ENCODE data around the gene SAMD8.
A peak's percentile ranks its signal among the peaks of the same experiment; 100 is the strongest.

The SAMD8 gene

GRCh38 chr10:75111365-75111906 lies at the start of gene SAMD8:
TSS of gene SAMD8 (plus strand) at chr10:75111656. CDS start at chr10:75150529, 38,873 bp downstream.
- peak; percentile 99 for DNase-seq

GRCh38 chr10:75061709-75062505 lies 49.5 kb upstream of the SAMD8 start:
- peak; percentile 89 for DNase-seq

DNA sequence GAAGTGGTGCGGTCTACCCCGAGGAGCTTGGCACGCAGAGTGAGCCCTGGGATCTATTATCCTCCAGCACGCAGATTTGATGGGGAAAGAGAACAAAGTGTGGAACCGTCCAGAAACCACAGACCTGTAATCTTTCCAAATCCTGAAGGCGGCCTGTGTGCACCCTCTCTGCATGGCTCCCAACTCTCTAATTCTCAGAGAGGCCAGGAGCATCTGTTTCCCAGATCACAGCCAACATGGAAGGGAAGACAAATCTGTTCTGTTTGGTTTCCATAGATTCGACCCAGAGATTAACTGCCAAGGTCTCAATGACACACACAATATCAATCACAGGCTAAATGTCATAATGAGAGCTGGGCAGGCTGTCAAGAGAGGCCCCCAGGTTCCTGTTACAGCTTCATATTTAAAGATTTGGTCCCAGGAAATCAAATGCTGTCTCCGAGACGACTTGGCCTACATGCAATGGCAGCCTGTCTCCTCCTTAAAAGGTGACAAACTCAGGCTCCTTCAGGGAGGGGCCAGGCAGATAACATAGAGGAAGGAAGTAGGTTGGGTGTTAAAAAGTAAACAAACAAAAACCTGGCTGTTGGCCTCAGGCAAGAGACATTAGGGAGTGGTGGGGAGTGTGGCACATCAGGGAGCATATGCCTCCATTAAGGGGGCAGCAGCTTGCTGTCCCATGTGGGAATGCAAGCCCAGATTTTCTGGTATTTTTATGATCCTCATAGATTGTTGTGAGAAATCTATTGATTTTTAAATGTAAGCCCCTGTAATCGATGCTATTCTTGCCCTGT lies 48.8 kb upstream of the SAMD8 start:
- DNase-seq: no peak

GRCh38 chr10:75063461-75064230 lies 47.8 kb upstream of the SAMD8 start:
- DNase-seq: no peak

DNA sequence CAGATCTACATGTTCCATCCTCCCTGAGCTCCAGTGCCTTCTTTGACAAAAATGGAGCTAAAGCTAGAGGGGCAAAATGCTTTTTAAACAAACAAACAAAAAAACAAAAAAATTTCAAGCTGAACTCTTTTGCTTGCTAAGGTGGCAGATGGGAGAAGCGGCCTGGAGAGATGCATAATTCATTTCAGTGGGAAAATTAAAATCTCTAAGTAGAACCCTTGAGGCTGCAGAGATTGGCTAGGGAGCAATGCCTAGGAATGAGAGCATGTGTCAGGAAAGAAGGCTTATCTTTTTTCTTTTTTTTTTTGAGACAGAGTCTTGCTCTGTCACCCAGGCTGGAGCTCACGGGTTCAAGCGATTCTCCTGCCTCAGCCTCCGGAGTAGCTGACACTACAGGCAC lies 46.4 kb upstream of the SAMD8 start:
- DNase-seq: no peak

DNA sequence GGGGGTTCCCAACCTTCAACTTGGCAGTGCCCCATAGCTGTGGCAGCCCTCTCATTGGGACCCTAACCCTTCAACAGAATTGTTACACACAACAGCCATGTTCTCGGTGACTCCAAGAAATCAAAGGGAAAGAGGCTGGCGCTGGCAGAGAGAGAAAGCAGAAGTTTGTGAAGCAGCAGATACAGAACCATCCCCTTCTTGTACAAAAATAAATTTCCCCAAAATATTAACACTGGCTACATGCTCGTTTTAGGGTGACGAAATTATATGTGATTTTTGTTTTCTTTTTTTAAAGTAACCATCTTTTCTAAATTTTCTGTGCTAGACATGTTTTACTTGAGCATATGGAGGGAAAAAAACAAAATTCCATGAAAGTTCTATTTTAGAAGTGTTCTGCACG lies 45.2 kb upstream of the SAMD8 start:
- DNase-seq: peak; percentile 52

- DNase-seq: no peak
These were observed 44.2 kb upstream of the SAMD8 start for GRCh38 chr10:75067272-75067671.

DNA sequence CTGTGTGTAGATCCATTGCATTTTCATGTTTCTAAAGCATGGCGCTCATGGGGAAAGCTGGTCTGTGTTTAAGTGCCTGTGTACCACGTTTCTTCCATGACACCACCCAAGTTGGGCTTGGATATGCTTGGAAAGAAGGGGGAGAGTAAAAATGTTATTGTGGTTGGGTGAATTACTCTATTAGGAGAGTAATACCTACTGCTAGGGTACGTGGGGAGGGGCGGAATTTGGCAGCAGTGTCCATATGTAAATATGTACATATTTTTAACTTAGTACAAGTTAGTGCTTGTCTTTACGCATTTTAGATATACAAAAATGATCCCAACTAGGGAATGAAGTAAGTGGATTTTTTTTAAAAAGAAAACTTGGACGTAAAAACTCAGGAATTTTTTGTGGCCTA lies 42.9 kb upstream of the SAMD8 start:
- no peak for DNase-seq

- DNase-seq: peak; percentile 96
These were observed 41.0 kb upstream of the SAMD8 start for GRCh38 chr10:75070476-75070875.

- DNase-seq: no peak
These were observed 40.5 kb upstream of the SAMD8 start for GRCh38 chr10:75070961-75071428.

DNA sequence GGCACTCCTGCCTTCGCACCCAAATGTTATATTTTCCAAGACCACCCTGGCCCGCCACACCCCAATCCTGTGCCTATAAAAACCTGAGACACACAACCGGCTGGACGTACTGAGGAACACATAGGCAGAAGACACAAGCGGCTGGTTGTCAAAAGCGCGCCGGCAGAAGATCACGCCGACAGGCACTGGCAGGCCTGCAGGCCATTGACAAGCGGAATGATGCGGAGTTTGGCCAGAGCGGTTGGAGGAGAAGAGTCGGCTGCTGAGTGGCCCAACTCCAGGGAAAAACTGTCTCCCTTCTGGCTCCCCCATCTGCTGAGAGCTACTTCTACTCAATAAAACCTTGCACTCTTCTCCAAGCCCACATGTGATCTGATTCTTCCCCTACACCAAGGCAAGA lies 39.7 kb upstream of the SAMD8 start:
- no peak for DNase-seq

- no peak for DNase-seq
These were observed 38.7 kb upstream of the SAMD8 start for GRCh38 chr10:75072727-75073126.

- DNase-seq: no peak
These were observed 38.0 kb upstream of the SAMD8 start for GRCh38 chr10:75073442-75073841.

DNA sequence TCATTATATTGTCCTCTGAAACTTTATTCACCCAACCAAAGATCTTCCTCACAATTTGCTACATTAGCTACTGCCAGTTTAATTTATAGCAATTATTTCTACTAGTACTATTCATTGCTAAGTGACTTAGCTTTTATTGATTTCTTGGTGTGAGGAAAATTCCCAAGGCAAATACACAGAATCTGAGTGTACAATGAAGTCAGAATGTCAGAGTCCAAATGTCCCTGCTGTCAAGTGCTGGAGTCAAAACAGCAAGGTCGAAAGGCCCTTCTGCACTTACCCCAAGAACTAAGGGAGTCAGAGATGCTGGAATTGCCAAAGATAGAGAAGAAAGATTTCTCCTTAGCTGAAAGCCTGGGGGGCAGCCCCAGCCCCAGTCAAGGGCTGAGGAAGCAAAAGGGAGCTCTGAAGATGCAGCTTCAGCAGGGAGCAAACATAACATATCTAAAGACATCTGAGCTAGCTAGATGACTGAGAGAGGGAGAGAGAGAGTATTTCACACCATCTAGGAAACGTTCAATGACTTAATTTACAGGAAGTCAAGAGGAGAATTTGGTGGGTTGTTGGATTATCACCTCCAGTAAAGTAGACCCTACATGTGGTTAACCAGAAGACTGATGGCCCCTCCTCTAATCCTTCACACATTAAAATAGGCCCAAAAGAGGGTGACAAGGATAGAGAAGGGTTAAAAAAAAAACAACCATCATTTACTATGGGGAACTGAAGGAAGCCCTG lies 36.6 kb upstream of the SAMD8 start:
- no peak for DNase-seq

DNA sequence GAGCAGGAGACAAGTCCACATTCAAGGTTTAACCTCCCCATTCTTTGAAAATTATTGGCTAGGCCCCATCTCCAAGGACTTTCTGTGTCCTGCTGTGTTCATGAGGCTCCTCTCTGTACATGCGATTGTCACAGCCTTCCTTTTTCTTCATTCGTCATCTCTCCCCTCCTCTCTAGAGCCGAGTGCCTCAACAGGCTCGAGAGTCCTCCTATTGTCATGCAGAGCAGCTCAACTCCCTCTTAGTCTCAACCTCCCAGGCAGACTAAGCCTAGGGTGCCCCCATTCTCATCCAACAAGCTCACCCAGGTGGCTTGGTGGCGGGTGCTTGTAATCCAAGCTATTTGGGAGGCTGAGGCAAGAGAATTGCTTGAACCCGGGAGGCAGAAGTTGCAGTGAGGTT lies 35.1 kb upstream of the SAMD8 start:
- no peak for DNase-seq

DNA sequence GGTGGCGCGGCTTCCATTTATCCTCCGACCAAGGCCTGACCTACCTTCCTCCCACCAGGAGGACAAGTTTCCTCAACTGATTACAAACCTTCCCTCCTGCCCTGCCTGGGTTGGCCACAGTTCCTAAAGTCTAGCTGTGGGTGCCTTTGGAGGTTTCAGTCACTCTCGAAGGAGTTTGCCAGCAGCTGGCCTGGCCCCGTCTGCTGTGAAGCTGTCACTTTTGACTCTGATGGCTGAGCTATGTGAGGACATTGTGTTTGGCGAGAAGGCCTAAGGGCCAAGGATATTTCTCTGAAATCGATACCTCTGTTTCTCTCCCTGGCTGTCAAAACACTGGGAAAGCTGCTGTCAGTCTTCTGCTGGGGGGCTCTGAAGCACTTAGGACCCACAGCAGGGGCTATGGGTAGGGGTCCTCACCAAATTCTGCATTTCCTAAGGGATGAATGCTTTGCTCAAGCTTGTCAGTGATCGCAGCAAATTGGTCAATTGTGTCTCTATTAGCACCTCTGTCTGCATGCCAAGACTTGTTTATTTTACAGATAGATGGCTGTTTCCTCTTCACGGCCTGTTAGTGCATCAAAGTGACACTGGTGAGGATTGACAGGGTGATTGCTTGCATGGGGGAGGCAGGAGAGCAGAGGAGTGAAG lies 31.9 kb upstream of the SAMD8 start:
- DNase-seq: no peak

DNA sequence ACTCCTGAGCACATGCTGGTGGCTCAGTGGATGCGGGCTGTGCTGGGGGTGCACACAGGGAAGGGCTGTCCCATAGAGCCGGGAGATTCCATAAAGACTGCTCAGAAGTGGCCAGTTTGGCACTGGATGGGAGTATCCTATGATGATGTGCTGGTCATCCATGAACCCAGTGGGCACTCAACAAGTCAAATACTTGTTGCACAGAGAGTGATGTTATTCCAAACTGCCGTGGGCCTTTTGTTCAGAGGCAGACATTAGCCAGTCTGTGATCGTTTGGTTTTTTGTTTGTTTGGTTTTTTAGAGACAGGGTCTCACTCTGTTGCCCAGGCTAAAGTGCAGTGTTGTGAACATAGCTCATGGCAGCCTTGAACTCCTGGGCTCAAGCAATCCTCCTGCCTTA lies 30.9 kb upstream of the SAMD8 start:
- no peak for DNase-seq

GRCh38 chr10:75081379-75081778 lies 30.1 kb upstream of the SAMD8 start:
- no peak for DNase-seq

GRCh38 chr10:75083972-75084833 lies 27.3 kb upstream of the SAMD8 start:
- no peak for DNase-seq

- DNase-seq: no peak
These were observed 26.5 kb upstream of the SAMD8 start for GRCh38 chr10:75084834-75085384.

Data from inflammatory macrophage treated with lipopolysaccharide for 4 hours (primary cell).